ENCODE data around the gene NR1I3.

DNA sequence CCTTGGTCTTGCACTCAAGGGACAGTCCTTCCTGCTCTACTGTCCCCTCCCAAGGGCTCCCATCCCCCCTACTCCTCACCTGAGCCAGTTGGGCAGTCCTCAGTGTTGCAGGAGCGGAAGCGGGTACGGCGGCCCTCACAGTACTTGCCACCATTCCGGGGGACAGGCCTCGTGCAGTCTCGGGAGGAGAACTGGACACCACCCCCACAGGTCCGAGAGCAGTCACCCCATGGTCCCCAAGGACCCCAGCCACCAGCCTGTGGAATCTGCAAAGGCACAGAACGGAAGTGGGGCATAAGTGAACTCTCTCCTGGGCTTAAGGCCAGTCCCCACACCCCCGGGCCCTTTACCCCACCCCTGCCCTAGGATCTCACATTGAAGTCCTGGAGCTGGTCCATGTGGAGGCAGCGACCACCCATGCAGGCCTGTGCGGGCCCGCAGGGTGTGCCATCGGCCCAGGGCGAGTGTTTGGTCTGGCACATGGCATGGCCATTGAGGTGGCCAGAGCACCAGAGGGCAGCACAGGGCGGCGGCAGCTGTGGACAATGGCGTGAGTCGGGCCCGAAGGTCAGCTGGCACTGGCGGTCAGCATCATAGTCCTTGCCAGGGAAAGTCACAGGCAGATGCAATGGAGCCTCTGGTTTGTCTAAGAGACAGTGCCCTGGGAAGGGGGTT lies 44.3 kb downstream of the NR1I3 start:
- TF ChIP-seq, protein P1, sequence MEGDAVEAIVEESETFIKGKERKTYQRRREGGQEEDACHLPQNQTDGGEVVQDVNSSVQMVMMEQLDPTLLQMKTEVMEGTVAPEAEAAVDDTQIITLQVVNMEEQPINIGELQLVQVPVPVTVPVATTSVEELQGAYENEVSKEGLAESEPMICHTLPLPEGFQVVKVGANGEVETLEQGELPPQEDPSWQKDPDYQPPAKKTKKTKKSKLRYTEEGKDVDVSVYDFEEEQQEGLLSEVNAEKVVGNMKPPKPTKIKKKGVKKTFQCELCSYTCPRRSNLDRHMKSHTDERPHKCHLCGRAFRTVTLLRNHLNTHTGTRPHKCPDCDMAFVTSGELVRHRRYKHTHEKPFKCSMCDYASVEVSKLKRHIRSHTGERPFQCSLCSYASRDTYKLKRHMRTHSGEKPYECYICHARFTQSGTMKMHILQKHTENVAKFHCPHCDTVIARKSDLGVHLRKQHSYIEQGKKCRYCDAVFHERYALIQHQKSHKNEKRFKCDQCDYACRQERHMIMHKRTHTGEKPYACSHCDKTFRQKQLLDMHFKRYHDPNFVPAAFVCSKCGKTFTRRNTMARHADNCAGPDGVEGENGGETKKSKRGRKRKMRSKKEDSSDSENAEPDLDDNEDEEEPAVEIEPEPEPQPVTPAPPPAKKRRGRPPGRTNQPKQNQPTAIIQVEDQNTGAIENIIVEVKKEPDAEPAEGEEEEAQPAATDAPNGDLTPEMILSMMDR (IDR thresholded peaks at IDR 0.05; ENCODE audit: low read depth, low read length): no peak
- no peak for TF ChIP-seq EZH2phosphoT487 (IDR thresholded peaks at IDR 0.05; ENCODE audit: low read depth)

Data from OCI-LY3 (cell line).